Skin epidermis (tissue), 12 donors: ENCODE measurements around the gene IER5L.

Experiments used
- H3K27ac ChIP-seq, 21 experiments: fragments of 200-600 bp; sonication (generic) in 11 of 21; one replicate each; pipeline ENCODE4 v1.5.0; 2020; ENCODE audit warnings: mild to moderate bottlenecking in 3 of 21, inconsistent platforms in 2 of 21, moderate library complexity in 2 of 21
- H3K4me3 ChIP-seq, 7 experiments: fragments of 200-600 bp; sonication (generic) in 2 of 7; one replicate each; pipeline ENCODE4 v1.5.0; 2020; ENCODE audit warnings: inconsistent platforms in 2 of 7, mild to moderate bottlenecking in 2 of 7, moderate library complexity in 1 of 7

The IER5L gene

DNA sequence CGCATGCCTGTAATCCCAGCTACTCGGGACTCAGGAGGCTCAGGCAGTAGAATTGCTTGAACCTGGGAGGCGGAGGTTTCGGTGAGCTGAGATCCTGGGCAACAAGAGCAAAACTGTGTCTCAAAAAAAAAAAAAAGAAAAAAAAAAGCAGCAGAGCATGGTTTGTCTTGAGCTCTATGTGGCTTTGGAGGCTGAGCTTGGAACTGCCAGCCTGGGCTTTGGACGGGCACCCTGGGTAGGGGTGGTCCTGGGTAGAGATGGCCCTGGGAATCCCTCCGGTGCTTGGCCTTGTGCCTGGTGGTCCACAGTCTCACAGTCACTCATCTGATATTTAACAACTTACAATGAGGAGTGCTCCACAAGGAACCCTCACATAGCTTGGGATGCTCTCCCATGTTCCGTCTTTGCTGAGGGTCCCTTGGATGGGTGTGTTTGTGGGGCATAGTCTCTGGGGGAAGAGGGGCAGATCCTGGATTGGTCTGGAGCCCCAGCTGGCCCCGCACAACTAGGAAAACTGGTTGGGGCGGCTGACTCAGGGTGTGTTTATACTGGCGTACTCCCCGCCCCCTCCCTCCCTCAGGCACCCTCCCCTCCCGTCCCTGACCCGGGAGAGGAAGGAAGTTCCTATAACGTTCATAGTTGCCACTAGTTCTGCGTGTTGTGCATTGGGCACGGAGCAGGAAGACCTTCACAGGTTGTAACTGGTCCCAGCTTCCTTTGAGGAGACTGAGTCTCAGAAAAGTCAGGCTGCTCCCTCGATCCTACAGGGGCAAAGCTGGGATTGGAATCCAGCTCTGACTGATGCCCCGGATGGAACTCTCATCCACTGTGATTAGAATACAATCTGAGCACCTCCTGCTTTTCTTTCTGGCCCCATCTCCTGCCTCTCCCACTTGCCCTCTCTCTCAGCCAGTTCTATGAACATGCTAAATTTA lies 11.2 kb downstream of the IER5L start:
- peak overlapping the region in 20 of 21 experiments; percentile 45 to 86 (median 76) for H3K27ac ChIP-seq
- peak overlapping the region in 4 of 7 experiments; percentile 4 to 11 (median 6) for H3K4me3 ChIP-seq

DNA sequence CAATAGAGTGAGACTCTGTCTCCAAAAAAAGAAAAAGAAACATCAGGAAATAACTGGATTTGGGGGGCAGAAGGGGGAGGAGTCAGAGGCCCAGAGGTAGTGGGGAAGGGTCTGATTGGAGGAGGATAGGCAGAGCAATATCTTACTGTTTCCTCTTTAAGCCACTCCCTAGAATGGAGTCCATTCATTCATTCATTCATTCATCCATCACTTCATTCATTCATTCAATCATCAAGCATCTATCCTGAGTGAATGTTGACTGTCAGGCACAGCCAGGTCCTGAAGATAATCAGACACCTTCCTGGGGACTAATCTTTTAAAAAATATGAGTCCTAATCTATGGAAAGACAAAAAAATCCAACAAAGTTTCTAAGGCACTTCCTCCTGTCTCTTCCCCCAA lies 12.9 kb downstream of the IER5L start:
- Histone ChIP-seq H3K27ac (peak overlapping the region in 1 of 21 experiments; percentile 59), H3K4me3 (no peak overlapping the region)

DNA sequence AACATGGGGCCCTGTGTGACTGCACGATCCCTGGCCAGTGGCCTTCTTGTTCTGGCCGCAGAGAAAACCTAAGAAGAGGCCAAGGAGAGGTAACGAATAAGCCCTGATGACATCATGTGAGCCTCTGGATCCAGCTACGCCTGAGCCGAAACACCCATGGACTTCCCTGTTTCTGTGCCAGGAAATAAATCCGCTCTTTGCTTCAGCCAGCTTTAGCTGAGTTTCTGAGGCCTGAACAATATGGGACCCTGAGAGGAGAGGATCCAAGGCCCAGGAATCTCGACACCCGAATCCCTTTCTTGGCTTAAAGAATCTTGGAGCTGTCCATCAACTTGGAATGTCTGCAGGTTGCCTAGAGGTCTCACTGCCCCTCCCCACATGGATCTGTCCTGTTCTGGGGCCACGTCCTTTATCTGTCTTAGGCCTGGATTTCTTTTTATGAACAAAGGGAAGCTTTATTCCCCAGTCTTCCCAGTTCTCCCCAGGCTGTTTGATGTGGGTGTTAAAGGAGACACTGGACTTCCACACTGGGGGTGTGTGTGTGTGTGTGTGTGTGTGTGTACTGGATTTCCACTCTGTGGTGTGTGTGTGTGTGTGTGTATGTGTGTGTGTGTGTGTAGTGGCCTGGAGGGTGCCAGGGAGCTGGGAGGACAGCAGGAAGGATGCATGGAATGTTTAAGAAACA lies 13.7 kb downstream of the IER5L start:
- H3K27ac ChIP-seq, result peak overlapping the region in 13 of 21 experiments; percentile 3 to 77 (median 55)
- no peak overlapping the region for H3K4me3 ChIP-seq

DNA sequence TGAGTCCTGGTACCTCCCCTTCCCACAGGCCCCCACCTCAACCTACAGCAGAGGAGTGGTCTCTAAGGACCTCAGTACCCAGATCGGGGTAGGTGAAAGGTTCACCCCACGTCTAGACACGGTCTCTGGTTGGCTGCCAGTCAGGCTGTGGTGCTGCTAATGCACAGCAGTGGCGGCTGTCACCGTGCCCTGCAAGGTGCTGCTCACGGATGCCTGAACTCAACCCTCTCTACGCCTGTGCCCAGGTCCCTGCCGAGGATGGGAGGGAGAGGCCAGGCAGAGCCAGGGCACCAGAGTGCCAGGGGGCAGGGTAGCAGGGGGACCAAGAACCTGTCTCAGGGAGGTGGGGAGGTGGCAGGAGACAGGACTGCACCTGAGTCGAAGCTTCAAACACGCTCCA lies 14.3 kb downstream of the IER5L start:
- no peak overlapping the region for H3K4me3 ChIP-seq
- peak overlapping the region in 15 of 21 experiments; percentile 3 to 77 (median 51) for H3K27ac ChIP-seq

DNA sequence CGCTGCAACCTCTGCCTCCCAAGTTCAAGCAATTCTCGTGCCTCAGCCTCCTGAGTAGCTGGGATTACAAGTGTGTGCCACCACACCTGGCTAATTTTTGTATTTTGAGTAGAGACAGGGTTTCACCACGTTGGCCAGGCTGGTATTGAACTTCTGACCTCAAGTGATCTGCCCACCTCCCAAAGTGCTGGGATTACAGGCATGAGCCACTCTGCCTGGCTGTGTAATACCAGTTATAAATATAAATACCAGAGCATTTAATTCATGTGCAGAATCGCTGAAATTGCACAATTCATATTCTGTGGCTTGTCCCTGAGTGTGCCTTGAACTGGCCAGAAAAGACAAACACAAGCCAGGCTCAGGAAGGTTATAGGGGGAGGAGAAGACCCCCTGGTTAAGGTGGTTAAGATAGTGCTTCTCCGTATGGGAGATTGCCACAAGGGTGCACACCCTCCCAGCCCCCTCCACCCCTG lies 14.8 kb downstream of the IER5L start:
- peak overlapping the region in 1 of 7 experiments; percentile 1 for H3K4me3 ChIP-seq
- peak overlapping the region in 13 of 21 experiments; percentile 3 to 77 (median 51) for H3K27ac ChIP-seq

DNA sequence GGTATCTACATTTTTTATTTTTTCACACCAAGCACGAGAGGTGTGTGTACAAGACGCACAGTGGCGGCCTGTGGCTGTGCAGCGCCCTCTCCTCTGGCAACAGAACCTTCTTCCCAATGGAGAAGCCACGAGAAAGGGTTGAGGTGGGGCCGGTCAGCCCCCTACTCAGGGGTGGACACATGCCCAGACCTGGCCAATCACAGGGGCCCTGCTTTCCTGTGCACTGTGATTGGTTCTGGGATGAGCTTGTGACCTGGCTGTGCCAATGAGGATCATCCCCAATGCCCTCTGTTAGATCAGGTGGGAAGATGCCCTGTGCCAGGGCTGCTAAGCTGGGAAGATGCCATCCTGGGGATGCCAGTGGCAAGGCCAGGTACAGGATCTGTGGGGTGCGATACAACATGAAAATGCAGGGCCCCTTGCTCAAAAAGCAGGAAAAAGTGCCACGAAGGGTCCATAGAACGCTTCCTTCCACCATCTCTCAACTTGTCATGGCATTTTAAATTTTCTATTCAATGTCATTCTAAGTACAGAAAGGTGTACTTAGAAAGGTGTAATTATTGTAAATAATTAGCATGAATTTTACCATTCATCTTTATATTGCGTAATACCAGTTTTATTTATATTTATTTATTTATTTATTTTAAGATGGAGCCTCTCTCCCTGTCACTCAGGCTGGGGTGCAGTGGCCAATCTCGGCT lies 15.4 kb downstream of the IER5L start:
- Histone ChIP-seq H3K27ac (peak overlapping the region in 10 of 21 experiments; percentile 4 to 77 (median 42)), H3K4me3 (peak overlapping the region in 6 of 7 experiments; percentile 1 to 22 (median 14))

DNA sequence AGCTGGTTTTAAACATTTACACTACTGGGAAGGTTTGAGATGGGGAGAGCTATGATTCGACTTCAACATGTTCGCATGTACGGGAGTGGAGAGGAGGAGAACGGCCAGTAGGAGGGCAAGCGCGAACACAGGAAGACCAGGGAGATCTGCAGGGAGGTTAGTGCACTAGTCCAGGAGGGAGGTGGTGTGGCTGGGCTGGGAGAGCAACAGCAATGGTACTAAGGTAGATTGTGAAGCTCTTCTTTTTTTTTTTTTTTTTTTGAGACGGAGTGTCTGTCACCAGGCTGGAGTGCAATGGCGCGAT lies 16.6 kb downstream of the IER5L start:
- Histone ChIP-seq H3K27ac (peak overlapping the region in 9 of 21 experiments; percentile 2 to 60 (median 35)), H3K4me3 (peak overlapping the region in 6 of 7 experiments; percentile 4 to 22 (median 14))

DNA sequence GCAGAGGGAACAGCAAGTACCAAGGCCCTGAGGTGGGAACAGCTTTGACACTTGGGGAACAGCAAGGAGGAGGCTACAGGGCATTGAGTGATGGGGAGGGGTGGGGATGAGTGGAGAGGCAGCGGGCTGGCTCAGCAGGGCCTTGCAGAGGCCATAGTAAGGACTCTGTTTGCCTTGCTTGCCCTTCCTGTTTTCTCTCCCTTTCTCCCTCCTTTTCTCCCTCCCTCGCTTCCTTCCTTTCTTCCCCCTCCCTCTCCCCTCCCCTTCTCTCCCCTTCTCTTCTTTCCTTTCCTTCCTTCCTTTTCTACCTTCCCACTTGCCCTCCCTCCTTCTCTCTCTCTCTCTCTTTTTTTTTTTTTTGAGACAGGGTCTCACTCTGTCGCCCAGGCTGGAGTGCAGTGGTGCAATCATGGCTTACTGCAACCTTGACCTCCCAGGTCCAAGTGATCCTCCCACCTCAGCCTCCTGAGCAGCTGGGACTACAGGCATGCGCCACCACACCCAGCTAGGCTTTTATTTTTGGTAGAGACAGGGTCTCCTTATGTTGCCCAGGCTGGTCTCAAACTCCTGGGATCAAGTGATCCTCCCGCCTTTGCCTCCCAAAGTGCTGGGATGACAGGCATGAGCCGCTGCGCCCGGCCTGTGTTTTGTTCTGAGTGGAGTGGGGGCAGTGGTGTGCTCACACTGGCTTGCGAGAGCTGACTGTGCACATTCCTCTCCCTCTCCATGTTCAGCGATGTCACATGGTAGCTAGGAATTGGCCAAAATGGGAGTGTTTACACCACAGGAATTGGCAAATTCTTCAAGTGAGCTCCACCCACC lies 17.1 kb downstream of the IER5L start:
- peak overlapping the region in 1 of 7 experiments; percentile 22 for H3K4me3 ChIP-seq

DNA sequence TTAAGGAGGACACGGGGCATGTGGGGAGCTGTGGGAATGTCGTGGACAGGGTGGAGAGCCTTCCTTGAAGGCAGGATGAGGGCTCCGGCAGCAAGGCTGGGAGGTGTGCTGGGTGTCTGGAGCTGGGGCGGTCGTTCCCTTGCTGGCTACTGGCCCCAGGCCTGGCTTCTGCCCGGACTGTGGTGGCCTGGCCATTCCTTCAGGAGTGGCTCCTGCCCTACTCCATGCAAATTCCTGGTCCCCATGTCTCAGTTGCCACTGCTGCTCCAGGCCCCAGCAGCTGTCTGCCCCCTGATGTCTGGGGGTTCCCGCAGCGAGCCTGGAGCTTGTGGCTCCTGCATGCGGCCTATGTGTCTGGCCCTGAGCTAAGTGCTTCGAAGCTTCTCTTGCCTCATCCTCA lies 21.9 kb downstream of the IER5L start:
- H3K27ac ChIP-seq, result no peak overlapping the region
- H3K4me3 ChIP-seq, result no peak overlapping the region

More for the DNA sequence above, 17.1 kb downstream of the IER5L start:
- H3K27ac ChIP-seq, result peak overlapping the region in 12 of 21 experiments; percentile 13 to 77 (median 37)

DNA sequence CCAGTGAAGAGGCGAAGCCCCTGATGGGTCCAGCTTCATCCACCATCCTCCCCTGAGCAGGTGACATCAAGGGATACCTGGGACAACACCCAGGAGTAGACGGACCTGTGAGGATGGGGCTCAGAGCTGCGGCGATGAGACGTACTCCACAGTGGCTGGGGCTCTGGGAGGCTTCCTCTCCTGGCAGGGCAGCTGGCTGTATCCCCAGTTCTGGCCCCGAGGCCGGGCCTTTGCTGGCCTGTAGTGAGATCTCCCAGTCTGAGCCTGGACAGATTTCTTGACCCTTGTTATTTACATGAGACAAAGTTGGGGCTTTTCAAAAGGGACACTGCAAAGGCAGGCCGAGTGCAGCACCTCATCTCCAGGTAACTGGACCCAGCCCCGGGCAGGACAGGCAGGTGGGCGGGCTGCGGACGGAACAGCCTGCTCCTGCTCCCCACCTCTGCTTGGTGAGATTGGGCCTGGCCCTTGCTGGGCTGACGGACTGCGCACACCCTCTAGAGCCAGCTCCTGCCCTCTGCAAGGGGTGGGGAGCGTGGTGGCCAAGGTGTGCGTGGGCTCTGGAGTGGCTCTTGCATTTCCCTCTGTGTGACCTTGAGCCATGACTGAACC lies 23.1 kb downstream of the IER5L start:
- Histone ChIP-seq H3K4me3 (no peak overlapping the region), H3K27ac (no peak overlapping the region)

DNA sequence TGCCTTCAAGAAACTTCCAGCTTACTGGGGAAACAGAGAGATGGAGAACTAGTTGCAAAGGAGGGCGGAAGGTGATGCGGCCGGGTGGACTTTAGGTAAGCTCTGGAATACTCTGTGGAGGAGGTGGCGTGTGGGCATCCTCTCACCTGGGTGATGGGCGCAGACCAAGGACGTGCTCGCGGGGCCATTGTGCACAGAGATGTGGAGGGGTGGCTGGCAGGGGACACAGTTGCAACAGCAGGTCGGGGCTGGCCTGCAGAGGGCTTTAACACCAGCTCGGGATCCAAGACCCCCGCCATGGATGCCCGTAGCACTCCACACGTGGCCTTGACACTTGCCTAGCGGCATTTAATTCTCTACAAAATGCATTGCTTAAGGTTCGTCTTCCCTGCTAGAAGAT lies 26.6 kb downstream of the IER5L start:
- H3K27ac ChIP-seq, result no peak overlapping the region

DNA sequence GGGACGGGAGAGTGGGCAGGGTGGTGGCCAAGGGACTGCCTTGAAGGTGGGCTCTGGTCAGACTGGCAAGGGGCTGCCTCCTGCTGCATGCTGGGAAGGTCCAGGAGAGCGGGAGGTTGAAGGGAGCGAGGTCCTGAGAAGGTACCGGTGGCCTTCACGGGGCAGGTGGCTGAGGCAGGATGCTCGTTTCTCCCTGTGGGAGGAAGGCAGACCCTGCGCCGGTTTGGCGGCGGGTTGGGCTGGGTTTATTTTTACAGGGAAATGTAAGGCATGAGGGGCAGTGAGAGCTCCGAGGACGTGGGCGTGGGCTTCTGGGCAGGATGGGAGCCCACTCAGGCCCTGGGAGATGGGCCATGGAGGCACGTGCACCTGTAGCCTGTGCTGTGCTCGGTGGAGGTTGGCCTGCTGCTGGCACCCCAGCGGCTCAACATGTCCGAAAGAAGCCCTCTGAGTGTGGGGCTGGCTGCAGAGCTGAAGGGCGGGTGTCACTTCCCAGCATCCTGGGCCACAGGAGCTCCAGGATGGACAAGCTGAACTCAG lies 27.3 kb downstream of the IER5L start:
- no peak overlapping the region for H3K27ac ChIP-seq
- H3K4me3 ChIP-seq, result no peak overlapping the region

More for the DNA sequence above, 26.6 kb downstream of the IER5L start:
- H3K4me3 ChIP-seq, result no peak overlapping the region

DNA sequence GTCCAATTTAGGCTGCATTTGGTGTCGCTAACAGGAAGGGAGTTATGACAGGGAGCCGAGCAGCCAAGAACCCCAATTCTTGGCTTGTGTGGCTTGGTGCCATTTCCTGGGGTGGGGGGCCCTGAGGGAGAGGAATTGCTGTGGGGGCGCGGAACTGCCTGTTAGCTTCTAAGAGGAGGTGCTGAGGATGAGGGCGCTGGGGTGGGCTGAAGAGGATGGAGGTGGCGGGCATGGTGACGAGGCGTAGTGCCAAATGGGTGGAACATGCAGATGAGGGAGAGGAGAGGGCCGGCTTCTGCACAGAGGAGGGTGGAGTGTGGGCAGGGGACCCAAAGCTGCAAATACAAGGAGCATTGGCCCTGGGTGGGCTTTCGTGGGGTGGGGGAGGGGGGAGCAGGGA lies 27.9 kb downstream of the IER5L start:
- H3K4me3 ChIP-seq, result no peak overlapping the region
- H3K27ac ChIP-seq, result peak overlapping the region in 1 of 21 experiments; percentile 7

DNA sequence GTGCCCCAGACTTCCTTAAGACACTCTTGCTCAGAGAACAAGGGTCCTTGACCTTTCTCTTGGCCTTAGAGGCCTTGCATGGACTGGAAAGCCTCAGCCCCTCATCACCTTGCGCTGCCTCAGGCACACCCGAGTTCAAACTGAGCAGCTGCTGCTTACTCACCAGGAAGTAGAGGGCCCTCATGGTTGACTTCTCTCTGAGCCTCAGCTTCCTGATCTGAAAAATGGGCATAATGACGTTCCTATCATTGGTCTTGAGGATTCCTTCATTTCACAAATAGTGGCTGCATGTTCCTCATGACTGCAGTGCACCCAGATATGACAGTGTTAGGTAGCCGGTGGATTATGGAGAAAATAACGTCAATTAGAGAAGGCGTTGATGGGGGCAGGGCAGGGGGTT lies 28.6 kb downstream of the IER5L start:
- Histone ChIP-seq H3K4me3 (no peak overlapping the region), H3K27ac (peak overlapping the region in 1 of 21 experiments; percentile 22)

DNA sequence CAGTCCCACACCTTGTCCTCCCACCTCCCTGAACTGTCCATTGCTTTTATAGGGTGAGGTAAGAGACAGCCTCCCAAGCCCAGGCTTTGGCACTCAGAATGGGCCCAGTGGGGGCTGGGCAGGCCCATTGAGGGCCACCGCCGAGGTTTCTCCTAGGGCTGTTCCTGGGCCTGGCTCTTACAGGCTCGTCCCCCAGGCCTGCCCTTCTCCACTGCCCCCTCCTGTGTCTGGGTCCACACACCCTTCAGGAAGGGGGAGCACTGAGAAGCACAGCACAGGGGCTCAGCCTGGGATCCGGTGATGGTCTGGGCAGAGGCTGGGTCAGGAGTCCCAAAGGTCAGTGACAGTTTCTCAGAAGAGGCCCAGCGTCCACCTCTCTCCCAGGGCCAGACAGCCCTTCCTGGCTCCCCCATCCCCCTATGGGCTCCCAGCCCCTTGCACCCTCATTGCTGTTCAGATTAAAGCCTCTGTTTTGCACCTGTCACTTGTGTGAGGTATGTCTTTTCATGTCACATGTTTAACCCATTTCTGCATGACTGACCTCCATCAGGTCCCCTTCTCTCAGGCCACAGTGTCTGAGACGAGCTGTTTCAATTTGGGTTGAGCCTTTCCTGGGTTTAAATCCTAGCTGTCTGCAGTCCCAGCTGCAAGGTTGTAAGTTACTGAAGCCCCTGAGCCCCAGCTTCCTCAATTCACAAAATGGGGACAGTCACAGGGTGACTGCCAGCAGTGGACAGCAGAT lies 29.4 kb downstream of the IER5L start:
- Histone ChIP-seq H3K4me3 (no peak overlapping the region), H3K27ac (peak overlapping the region in 13 of 21 experiments; percentile 1 to 99 (median 81))

DNA sequence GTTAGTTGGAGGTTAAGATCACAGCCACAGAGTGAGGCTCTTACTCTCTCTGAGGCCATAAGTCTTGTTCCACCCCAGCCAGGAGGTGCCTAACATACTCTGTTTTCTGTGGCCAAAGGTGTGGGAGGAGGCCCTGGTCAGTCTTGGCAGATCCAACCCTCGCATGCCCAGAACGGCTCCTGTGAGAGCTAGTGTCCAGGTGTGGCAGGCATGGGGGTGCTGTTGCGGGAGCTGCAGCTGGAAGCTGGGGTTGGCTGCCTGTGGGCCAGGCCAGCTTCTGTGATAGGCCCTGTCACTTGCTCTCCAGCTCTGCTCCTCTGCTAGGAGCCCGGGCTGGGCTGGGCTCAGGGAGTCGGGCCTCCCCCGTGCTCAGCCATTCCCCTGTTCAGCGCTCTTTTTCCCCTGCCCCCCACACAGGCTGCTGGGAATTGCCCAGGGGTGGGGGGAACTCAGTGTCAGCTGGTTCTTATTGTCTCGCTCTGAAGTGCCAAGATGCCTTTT lies 31.6 kb downstream of the IER5L start:
- peak overlapping the region in 20 of 21 experiments; percentile 43 to 99 (median 82) for H3K27ac ChIP-seq
- H3K4me3 ChIP-seq, result no peak overlapping the region

DNA sequence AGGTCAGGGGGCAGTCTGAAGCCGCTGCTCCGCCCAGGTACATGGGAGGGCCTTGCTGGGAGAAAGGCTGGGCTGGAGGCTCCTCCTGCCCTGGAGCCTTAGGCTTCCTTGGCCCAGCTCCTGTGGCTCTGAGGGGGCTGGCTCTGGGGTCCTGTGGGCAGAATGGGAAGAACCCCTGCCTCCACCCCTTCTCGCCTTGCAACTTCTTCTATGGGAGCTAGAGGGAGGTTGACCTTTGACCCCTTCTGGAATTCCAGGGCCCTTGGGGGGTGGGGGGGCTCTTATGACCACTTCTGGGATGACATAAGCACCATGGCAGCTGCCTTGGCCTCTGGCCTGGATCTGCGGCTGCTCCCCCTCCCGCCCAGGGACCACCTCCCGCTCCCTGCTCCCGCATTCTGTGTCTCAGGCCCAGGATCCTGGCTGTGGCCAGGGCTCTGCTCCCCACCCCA lies 32.2 kb downstream of the IER5L start:
- no peak overlapping the region for H3K4me3 ChIP-seq
- H3K27ac ChIP-seq, result peak overlapping the region in 20 of 21 experiments; percentile 43 to 99 (median 82)
